HTERT RPE-1 (cell line): Measurements from ENCODE around the gene MAGI1.
"Not testable (repeated sequence)": the region's sequence is repeated elsewhere in the genome, so short reads cannot be mapped to it uniquely, and the experiment has no call there.

Experiments
- in situ Hi-C: fragments of 300-500 bp; cut with MboI; formaldehyde crosslinking; loops from 4 replicates; pipeline ENCODE4 v1.14.3; 2020; ENCODE audit warnings: low sequenced_read_pairs

MAGI1 gene

GRCh38 chr3:66041116-66041515, 2.4 kb upstream of the MAGI1 start:
- in situ Hi-C loops = no loop called here

GRCh38 chr3:66039590-66039887, 821 bp upstream of the MAGI1 start:
- in situ Hi-C loops = no loop called here

GRCh38 chr3:66038384-66038725, 363 bp downstream of the MAGI1 start:
- in situ Hi-C loops = no loop called here

- in situ Hi-C loops = no loop called here
Measured at GRCh38 chr3:66037986-66038369, 740 bp downstream of the MAGI1 start.

GRCh38 chr3:66037330-66037985, 1.3 kb downstream of the MAGI1 start:
- in situ Hi-C loops = no loop called here

- in situ Hi-C loops = no loop called here
Measured at GRCh38 chr3:66036586-66037148, 2.1 kb downstream of the MAGI1 start.

GRCh38 chr3:66035763-66036477, 2.8 kb downstream of the MAGI1 start:
- in situ Hi-C loops = no loop called here

- in situ Hi-C loops = no loop called here
Measured at GRCh38 chr3:66033241-66034138, 5.2 kb downstream of the MAGI1 start.

GRCh38 chr3:66031102-66031698, 7.5 kb downstream of the MAGI1 start:
- in situ Hi-C loops = no loop called here

GRCh38 chr3:66029443-66029842, 9.3 kb downstream of the MAGI1 start:
- in situ Hi-C loops = no loop called here

- in situ Hi-C loops = no loop called here
Measured at GRCh38 chr3:66029014-66029413, 9.7 kb downstream of the MAGI1 start.

- in situ Hi-C loops = no loop called here
Measured at GRCh38 chr3:66028457-66028856, 10.3 kb downstream of the MAGI1 start.

- in situ Hi-C loops = not testable (repeated sequence)
Measured at GRCh38 chr3:66027099-66027498, 11.6 kb downstream of the MAGI1 start.

- in situ Hi-C loops = no loop called here
Measured at GRCh38 chr3:66023738-66024385, 14.9 kb downstream of the MAGI1 start.

GRCh38 chr3:66023229-66023628, 15.5 kb downstream of the MAGI1 start:
- in situ Hi-C loops = no loop called here

- in situ Hi-C loops = no loop called here
Measured at GRCh38 chr3:66021731-66022131, 17.0 kb downstream of the MAGI1 start.

GRCh38 chr3:66019896-66020295, 18.8 kb downstream of the MAGI1 start:
- in situ Hi-C loops = no loop called here

GRCh38 chr3:66018057-66019033, 20.4 kb downstream of the MAGI1 start:
- in situ Hi-C loops = no loop called here

- in situ Hi-C loops = no loop called here
Measured at GRCh38 chr3:66017591-66017990, 21.1 kb downstream of the MAGI1 start.

- in situ Hi-C loops = no loop called here
Measured at GRCh38 chr3:66017084-66017483, 21.6 kb downstream of the MAGI1 start.
